ENCODE data around the gene MRTO4.

Gene MRTO4

DNA sequence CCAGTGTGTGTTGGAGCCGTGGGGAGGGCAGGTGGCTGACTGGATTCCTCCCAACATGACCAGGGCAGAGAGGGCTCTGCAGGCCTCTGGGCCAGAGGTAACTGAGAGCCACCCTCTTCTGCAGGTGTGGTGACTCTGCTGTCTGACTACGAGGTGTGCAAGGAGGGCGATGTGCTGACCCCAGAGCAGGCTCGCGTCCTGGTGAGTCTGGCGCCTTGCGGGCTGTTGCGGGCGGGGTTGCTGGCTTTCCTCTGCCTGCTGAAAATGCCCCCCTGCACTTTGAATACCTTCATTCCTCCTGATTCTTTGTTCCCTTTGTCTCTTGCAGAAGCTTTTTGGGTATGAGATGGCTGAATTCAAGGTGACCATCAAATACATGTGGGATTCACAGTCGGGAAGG is 6.7 kb downstream of the MRTO4 start (continued):
- TF ChIP-seq BCL6B (tag by site-specific recombination; IDR thresholded peaks at IDR 0.05) (no peak), ZNF585B (tag by site-specific recombination; IDR thresholded peaks at IDR 0.05) (no peak), ZNF580 (tag by site-specific recombination; IDR thresholded peaks at IDR 0.05) (no peak), SP3 (tag by site-specific recombination; IDR thresholded peaks at IDR 0.05) (no peak), CTCF (tag by site-specific recombination; IDR thresholded peaks at IDR 0.05) (no peak), ZNF248 (tag by site-specific recombination; IDR thresholded peaks at IDR 0.05) (no peak), ZXDB (tag by site-specific recombination; IDR thresholded peaks at IDR 0.05) (no peak), ZNF398 (tag by site-specific recombination; IDR thresholded peaks at IDR 0.05) (no peak), ZSCAN5A (tag by site-specific recombination; IDR thresholded peaks at IDR 0.05) (no peak), OVOL3 (tag by site-specific recombination; IDR thresholded peaks at IDR 0.05) (no peak), HOXC10 (CRISPR knock-in tag; IDR thresholded peaks at IDR 0.05) (no peak)
- TF ChIP-seq, protein P1, sequence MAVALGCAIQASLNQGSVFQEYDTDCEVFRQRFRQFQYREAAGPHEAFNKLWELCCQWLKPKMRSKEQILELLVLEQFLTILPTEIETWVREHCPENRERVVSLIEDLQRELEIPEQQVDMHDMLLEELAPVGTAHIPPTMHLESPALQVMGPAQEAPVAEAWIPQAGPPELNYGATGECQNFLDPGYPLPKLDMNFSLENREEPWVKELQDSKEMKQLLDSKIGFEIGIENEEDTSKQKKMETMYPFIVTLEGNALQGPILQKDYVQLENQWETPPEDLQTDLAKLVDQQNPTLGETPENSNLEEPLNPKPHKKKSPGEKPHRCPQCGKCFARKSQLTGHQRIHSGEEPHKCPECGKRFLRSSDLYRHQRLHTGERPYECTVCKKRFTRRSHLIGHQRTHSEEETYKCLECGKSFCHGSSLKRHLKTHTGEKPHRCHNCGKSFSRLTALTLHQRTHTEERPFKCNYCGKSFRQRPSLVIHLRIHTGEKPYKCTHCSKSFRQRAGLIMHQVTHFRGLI (tag by site-specific recombination; IDR thresholded peaks at IDR 0.05): no peak
- TF ChIP-seq, protein P2, sequence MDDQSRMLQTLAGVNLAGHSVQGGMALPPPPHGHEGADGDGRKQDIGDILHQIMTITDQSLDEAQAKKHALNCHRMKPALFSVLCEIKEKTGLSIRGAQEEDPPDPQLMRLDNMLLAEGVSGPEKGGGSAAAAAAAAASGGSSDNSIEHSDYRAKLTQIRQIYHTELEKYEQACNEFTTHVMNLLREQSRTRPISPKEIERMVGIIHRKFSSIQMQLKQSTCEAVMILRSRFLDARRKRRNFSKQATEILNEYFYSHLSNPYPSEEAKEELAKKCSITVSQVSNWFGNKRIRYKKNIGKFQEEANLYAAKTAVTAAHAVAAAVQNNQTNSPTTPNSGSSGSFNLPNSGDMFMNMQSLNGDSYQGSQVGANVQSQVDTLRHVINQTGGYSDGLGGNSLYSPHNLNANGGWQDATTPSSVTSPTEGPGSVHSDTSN (CRISPR knock-in tag; IDR thresholded peaks at IDR 0.05): no peak

GRCh38 chr1:19260211-19261138 is 8.9 kb downstream of the MRTO4 start:
- no peak overlapping the region for H3K27ac ChIP-seq (ENCODE audit: extremely low read depth, low read depth, low read length)
- peaks cover 6 to 60% of the 10 kb centered on the region in 2 experiments; a peak in 2 of 3 replicates for H3K36me3 ChIP-seq (ENCODE audit: control insufficient read depth in 2 of 2, insufficient read depth in 1 of 2, low read length in 2 of 2)
- peak; percentile 41 for TF ChIP-seq ZFHX2 (tag by site-specific recombination; conservative IDR thresholded peaks at IDR 0.05)
- TF ChIP-seq, protein P1 (tag by site-specific recombination; IDR thresholded peaks at IDR 0.05): peak; percentile 98
- no peak for TF ChIP-seq ZNF768 (tag by site-specific recombination; IDR thresholded peaks at IDR 0.05)
- TF ChIP-seq, protein P3, sequence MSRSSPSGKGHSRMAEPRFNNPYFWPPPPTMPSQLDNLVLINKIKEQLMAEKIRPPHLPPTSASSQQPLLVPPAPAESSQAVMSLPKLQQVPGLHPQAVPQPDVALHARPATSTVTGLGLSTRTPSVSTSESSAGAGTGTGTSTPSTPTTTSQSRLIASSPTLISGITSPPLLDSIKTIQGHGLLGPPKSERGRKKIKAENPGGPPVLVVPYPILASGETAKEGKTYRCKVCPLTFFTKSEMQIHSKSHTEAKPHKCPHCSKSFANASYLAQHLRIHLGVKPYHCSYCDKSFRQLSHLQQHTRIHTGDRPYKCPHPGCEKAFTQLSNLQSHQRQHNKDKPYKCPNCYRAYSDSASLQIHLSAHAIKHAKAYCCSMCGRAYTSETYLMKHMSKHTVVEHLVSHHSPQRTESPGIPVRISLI (tag by site-specific recombination; IDR thresholded peaks at IDR 0.05): no peak
- no peak for TF ChIP-seq SP2 (tag by site-specific recombination; IDR thresholded peaks at IDR 0.05)
- peak; percentile 50; the same call in 1 of the 2 replicates for TF ChIP-seq EGR2 (tag by site-specific recombination; IDR thresholded peaks at IDR 0.05; ENCODE audit: low read depth)

More at GRCh38 chr1:19260211-19261138, 8.9 kb downstream of the MRTO4 start:
- ChIA-PET POLR2A (interaction anchor here (0.7 to 1.3 kb wide), 4 partner anchors 9 to 396 kb away, joined by 3 to 6 read pairs (median 3); partner anchors contain the start of genes EMC1 and MRTO4), CTCF (interaction anchor here (0.8 kb wide), 1 partner anchor 22 kb away, joined by 3 read pairs; no protein-coding TSS in a partner anchor)
- Histone ChIP-seq H3K9me3 (ENCODE audit: control insufficient read depth, insufficient read depth, low read depth, low read length) (no peaks in the 10 kb centered on the region), H3K4me1 (ENCODE audit: control insufficient read depth, insufficient read depth, low read length) (no peaks in the 10 kb centered on the region), H3K4me3 (ENCODE audit: low read depth, low read length) (no peak overlapping the region)

Data from HEK293 (cell line).